KOPT-K1 (cell line): Measurements from ENCODE around the gene CKMT2.
"Not testable (repeated sequence)": the region's sequence is repeated elsewhere in the genome, so short reads cannot be mapped to it uniquely, and the experiment has no call there.

ENCODE experiments used
- H3K27ac ChIP-seq: fragments of 200-600 bp; sonication (generic); 2 replicates; pipeline ENCODE4 v1.5.1; 2016; ENCODE audit warnings: antibody characterized with exemption, mild to moderate bottlenecking, low read depth, low read length; ENCODE audit not compliant: poor library complexity, severe bottlenecking
- H3K36me3 ChIP-seq: fragments of 200-600 bp; sonication (generic); 2 replicates; pipeline ENCODE4 v1.5.1; 2017; ENCODE audit warnings: antibody characterized with exemption, mild to moderate bottlenecking, low read length, moderate library complexity; ENCODE audit not compliant: insufficient read depth
- H3K9me3 ChIP-seq: fragments of 200-600 bp; sonication (generic); 2 replicates; pipeline ENCODE4 v1.5.1; 2017; ENCODE audit warnings: antibody characterized with exemption, low read length, mild to moderate bottlenecking; ENCODE audit not compliant: insufficient read depth, poor library complexity, severe bottlenecking

The CKMT2 gene

DNA sequence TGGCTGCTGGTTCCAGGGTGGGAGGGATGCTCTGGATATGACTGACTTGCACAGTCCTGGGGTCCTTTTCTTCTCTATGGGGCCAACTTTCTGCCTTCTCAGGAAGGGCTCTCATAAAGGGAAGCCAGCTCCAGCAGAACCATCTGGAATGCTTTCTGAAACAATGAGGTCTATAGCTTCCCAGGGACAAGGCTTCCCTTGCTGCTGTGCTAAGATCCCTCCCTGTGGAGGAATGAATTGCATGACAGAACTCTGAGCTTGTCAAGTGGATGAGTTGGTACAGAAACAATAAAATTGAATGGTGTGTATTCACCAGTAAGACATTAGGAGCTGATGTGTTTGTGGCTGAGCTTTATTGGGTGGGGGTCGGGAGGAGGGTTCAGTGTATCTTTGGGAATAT is 19.8 kb downstream of the CKMT2 start:
- Histone ChIP-seq H3K27ac (no peak overlapping the region), H3K9me3 (no peaks in the 10 kb centered on the region), H3K36me3 (no peaks in the 10 kb centered on the region)

DNA sequence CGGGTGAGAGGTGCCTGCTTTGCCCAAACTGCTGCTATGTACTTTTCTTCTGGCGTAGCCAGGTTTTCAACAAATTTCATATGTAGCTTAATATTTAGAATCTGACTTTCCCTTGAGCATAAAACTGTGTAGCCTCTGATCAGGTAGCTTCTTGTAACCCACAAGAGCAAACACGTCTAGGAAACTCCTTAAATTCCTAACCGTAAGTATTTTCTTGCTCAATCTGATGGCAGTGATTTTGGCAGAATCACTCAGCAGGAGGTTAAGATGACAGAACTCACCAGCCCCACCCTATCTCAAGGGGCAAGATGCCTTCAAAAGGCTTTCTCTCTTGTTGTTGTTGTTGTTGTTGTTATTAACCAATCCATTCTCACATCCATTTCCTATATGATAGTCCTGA is 20.8 kb downstream of the CKMT2 start:
- H3K9me3 ChIP-seq = no peaks in the 10 kb centered on the region
- H3K27ac ChIP-seq = no peak overlapping the region
- H3K36me3 ChIP-seq = no peaks in the 10 kb centered on the region

DNA sequence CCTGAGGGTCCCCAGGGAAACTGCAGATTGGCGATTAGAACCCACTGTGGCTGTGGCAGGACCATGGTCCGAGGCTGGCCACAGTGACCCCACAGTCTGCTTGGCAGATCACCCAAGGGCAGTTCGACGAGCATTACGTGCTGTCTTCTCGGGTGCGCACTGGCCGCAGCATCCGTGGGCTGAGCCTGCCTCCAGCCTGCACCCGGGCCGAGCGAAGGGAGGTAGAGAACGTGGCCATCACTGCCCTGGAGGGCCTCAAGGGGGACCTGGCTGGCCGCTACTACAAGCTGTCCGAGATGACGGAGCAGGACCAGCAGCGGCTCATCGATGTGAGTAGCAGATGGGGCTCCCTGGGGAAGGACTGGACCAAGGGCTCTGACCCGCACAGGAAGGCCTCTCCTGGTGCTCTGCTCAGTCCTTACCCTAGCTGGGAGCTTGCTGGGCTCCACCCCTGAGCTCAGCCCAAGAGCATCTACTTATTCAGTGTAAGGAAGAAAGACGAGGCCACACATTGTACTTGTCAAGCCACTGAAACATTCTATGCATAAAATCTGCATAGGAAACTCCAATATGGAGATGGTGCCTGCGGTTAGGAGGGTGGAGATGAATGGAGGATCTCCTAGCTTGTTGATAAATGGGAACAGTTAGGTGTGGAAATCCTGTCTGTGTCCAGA is 21.9 kb downstream of the CKMT2 start:
- H3K27ac ChIP-seq = no peak overlapping the region
- no peaks in the 10 kb centered on the region for H3K36me3 ChIP-seq
- peaks cover 6% of the 10 kb centered on the region for H3K9me3 ChIP-seq

DNA sequence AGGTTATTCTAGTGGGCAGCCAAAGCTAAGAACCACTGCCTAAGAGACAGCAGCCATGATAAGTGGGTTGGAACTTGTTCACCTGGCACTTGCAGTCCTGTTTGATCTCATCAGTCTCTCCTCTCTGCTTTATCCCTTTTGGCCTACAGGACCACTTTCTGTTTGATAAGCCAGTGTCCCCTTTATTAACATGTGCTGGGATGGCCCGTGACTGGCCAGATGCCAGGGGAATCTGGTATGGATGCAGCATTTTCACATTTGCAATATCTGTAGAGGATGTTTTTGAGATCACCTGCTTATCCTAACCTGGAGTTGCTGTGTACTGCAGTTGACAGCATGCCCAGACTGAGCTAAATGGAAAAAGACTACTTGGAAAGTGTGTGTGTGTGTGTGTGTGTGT is 23.6 kb downstream of the CKMT2 start:
- Histone ChIP-seq H3K36me3 (no peaks in the 10 kb centered on the region), H3K27ac (no peak overlapping the region), H3K9me3 (peaks cover 16% of the 10 kb centered on the region)

DNA sequence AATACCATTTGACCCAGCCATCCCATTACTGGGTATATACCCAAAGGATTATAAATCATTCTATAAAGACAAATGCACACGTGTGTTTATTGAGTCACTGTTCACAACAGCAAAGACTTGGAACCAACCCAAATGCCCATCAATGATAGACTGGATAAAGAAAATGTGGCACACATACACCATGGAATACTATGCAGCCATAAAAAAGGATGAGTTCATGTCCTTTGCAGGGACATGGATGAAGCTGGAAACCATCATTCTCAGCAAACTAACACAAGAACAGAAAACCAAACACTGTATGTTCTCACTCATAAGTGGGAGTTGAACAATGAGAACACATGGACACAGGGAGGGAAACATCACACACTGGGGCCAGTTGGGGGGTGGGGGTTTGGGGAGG is 29.7 kb downstream of the CKMT2 start:
- not testable (repeated sequence) for H3K36me3 ChIP-seq, H3K27ac ChIP-seq
- peaks cover 31% of the 10 kb centered on the region for H3K9me3 ChIP-seq

DNA sequence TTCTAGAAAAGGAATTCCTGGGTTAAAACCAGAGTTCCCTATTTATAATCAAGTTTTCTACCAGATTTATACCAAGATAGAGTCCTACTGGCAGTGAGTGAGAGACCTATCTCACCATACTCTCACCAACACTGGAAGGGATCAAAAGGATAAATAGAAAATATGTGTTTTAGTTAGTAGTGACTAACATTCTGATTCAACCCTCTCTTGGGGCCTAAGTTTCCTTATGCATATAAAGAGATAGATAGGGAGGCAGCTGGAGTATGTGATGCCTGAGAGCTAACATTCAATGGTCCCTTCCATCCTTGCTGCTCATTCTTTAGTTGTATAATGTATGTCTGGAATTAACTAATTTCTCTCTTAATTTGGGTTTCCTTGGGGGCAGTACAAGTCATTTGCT is 32.0 kb downstream of the CKMT2 start:
- H3K36me3 ChIP-seq = no peaks in the 10 kb centered on the region
- H3K9me3 ChIP-seq = peaks cover 25% of the 10 kb centered on the region
- no peak overlapping the region for H3K27ac ChIP-seq

DNA sequence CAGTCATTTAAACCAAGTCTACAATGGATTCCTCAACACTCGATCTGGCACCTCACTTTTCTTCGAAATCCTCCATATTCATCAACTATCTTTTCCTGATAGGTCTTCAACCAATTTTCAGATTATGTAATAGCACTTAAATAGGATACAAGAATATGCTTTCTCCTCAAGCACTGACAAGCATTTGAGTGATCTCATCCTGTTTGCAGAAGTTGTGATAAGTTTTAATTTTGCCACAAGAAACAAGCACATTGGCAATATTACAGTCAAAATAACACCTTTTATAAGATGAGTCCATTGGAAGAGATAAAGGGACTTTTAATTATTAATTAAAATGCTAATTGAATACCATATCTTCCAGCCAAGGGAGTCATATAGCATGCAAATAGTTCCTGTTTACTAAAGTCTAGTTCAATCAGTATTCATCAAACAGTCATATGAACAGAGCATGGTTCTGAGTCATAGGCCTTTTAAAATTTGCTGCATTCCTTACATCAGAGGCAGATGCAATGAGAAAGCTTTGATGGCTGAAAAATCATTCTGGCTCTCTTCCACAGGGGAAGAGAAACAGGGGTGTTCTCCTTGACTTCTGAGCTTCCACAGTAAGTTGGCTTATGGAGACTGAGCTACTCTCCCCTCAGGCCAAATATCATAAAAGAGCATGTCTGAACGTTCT is 35.5 kb downstream of the CKMT2 start:
- Histone ChIP-seq H3K9me3 (peaks cover 20% of the 10 kb centered on the region), H3K36me3 (no peaks in the 10 kb centered on the region), H3K27ac (no peak overlapping the region)

DNA sequence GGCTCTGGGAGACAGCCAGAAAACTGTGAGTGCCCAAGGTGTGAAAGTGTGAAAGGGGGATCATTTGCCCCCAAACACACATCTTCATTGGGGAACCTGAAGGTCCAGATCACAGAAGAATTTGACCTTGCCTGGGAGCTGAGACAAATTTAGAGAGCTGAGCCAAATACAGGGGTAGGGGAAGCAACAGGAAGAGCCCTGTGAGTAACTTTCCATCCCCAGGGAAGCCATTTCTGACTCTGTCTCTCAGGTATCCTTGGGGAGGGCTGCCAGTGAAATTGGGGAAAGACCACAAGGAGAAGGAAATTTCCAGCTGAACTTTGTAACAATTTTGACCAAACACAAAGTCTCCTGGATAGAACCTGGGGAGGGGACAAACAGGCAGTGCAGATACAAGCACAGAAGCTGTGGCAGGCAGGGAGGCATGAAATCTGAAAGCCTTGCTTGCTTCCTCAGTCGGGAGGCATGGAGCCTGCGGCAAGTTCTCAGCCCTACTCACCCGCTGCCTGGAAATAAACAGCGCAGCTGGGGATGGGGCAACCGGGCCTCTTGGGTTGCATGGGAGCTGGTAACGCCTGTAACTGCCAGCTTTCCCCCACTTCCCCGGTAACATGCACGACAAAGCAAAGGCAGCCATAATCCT is 36.8 kb downstream of the CKMT2 start:
- Histone ChIP-seq H3K27ac (no peak overlapping the region), H3K36me3 (no peaks in the 10 kb centered on the region), H3K9me3 (peaks cover 23% of the 10 kb centered on the region)

DNA sequence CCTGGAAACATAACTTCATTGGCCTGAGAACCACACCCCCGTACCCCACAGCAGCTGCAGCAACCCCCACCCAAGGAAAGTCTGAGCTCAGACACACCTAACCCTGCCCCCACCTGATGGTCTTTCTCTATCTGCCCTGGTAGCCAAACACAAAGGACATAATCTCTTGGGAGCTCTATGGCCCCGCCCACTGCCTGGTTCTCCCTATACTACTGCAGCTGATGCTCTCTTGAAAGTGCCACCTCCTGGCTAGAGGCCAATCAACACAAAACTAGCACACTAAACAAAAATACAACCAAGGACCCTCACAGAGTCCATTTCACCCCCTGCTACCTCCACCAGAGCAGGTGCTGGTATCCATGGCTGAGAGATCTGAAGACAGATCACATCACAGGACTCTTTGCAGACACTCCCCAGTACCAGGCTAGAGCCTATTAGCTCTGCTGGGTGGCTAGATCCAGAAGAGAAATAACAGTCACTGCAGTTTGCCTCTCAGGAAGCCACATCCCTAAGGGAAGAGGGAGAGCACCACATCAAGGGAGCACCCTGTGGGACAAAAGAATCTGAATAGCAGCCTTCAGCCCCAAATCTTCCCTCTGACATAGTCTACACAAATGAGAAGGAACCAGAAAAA is 37.4 kb downstream of the CKMT2 start:
- H3K27ac ChIP-seq = not testable (repeated sequence)
- H3K9me3 ChIP-seq = peaks cover 28% of the 10 kb centered on the region

DNA sequence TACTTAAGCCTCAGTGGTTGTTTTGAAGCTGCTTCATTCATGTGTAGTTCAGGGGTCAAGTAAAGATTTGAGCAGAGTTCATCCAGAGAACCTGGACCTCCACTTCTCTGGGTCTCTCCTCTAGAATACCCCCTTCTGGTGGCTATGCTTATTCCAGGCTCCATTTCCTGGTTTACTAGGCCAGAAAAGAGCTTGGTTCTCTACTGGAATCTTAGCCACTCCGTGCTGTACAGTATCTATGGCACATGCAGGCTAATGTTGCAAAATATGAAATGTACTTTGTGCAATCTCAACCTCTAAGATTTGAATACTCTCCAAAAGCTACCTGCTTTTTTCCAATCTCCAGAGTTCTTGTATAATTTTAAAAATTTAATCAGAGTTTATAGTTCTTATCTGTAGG is 50.9 kb downstream of the CKMT2 start:
- H3K27ac ChIP-seq = no peak overlapping the region
- no peaks in the 10 kb centered on the region for H3K36me3 ChIP-seq
- H3K9me3 ChIP-seq = no peaks in the 10 kb centered on the region

More for the DNA sequence above, 37.4 kb downstream of the CKMT2 start:
- not testable (repeated sequence) for H3K36me3 ChIP-seq

DNA sequence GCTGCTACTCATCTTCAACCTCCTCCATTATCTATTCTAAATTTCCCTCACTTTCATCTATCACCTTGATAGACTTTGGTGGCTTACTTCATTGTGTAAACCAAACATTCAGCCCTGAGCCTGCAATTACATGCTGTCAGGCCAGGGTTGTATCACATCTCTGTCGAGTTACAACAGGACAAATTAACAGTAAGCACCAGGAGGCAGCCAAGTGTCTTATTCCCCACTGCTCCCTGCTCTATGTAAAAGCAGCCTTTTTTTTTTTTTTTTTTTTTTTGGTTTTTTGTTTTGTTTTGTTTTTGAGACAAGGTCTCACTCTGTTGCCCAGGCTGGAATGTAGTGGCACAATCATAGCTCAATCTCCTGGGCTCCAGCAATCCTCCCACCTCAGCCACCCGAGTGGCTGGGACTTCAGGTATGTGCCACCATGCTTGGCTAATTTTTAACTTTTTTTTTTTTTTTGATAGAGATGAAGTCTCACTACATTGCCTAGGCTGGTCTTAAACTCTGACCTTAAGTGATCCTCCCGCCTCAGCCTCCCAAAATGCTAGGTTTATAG is 53.0 kb downstream of the CKMT2 start:
- Histone ChIP-seq H3K36me3 (no peaks in the 10 kb centered on the region), H3K9me3 (peaks cover 5% of the 10 kb centered on the region), H3K27ac (no peak overlapping the region)

DNA sequence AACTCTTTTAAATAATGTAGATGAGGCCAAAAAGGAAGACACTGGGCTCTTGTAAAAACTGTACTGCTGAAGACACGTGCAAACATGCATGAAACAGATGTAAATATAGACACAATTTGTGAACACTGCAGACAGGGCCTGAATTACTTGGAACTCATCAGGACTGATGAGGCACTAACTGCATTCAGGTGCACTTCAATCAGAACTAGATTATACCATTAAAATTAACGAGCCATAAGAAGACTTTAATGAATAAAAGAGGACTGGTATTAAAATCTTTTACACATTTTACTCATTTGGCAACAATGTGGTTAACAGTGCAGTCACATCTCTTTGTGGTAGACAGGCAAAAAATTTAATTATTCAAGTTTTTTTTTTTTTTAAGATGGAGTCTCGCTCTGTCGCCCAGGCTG is 54.9 kb downstream of the CKMT2 start:
- Histone ChIP-seq H3K27ac (no peak overlapping the region), H3K36me3 (0 out of 2 replicates have a peak, but pooled peaks cover 6% of the 10 kb centered on the region), H3K9me3 (peaks cover 24% of the 10 kb centered on the region)

DNA sequence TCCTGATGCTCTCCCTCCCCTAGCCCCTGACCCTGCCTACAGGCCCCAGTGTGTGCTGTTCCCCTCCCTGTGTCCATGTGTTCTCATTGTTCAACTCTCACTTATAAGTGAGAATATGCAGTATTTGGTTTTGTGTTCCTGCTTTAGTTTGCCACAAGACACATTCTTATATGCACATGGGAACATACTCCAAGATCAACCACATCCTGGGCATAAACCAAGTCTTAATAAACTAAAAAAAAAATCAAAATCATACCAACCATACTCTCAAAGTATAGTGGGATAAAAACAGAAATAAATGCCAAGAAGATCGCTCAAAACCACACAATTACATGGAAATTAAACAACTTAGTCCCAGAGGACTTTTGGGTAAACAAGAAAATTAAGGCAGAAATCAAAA is 57.0 kb downstream of the CKMT2 start:
- Histone ChIP-seq H3K36me3 (0 out of 2 replicates have a peak, but pooled peaks cover 12% of the 10 kb centered on the region), H3K9me3 (peaks cover 44% of the 10 kb centered on the region), H3K27ac (no peak overlapping the region)

DNA sequence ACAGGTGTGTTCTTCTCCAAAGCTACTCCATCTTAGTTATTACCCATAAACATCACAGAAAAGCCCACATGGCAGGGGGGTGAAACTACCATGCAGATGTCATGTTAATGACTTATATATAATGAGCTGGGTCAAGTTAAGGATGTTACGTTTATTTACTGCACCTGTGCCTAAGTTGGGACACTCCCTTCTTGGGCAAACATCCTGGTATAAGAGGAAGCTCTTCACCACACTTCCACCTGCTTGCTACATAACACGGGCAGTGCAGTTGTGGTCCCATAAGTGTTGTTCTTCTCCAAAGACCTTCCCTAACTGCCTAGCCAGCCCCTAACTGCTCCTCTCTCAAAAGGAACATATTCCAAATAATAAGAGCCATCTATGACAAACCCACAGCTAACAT is 59.0 kb downstream of the CKMT2 start:
- Histone ChIP-seq H3K36me3 (0 out of 2 replicates have a peak, but pooled peaks cover 12% of the 10 kb centered on the region), H3K9me3 (peaks cover 44% of the 10 kb centered on the region), H3K27ac (no peak overlapping the region)

DNA sequence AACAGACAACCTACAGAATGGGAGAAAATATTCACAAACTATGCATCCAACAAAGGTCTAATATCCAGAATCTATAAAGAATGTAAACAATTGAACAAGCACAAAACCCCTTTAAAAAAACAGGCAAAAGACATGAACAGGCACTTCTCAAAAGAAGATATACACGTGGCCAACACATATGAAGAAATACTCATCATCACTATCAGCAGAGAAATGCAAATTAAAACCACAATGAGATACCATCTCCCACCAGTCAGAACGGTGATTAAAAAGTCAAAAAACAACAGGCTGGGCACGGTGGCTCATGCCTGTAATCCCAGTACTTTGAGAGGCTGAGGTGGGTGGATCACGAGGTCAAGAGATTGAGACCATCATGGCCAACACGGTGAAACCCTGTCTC is 60.9 kb downstream of the CKMT2 start:
- H3K27ac ChIP-seq = not testable (repeated sequence)
- H3K9me3 ChIP-seq = peaks cover 44% of the 10 kb centered on the region
- H3K36me3 ChIP-seq = 0 out of 2 replicates have a peak, but pooled peaks cover 12% of the 10 kb centered on the region
